ENCODE data around the gene ITIH3.

GRCh38 chr3:52851348-52851747 is 56.8 kb downstream of the ITIH3 start:
- TF ChIP-seq PATZ1 (CRISPR knock-in tag; IDR thresholded peaks at IDR 0.05; ENCODE audit: borderline replicate concordance) (no peak), ISL1 (CRISPR knock-in tag; IDR thresholded peaks at IDR 0.05) (no peak), TCF4 (CRISPR knock-in tag; IDR thresholded peaks at IDR 0.05; ENCODE audit: borderline replicate concordance) (no peak), TOX (CRISPR knock-in tag; IDR thresholded peaks at IDR 0.05; ENCODE audit: borderline replicate concordance) (no peak), CREB5 (CRISPR knock-in tag; IDR thresholded peaks at IDR 0.05; ENCODE audit: low read depth) (no peak)

All from SK-N-SH treated with all-trans-retinoic acid at 6 μM for 48 hours (cell line).